Measurements from ENCODE around the gene CGB5. TPM values are rescaled to one million over a fixed set of nuclear protein-coding genes. Genes with fewer than 3 reads are reported as not detected.
"Not testable (repeated sequence)": the region's sequence is repeated elsewhere in the genome, so short reads cannot be mapped to it uniquely, and the experiment has no call there.

The CGB5 gene
- total and polyA plus RNA-seq, 2 experiments from 2014 or later: not detected

DNA sequence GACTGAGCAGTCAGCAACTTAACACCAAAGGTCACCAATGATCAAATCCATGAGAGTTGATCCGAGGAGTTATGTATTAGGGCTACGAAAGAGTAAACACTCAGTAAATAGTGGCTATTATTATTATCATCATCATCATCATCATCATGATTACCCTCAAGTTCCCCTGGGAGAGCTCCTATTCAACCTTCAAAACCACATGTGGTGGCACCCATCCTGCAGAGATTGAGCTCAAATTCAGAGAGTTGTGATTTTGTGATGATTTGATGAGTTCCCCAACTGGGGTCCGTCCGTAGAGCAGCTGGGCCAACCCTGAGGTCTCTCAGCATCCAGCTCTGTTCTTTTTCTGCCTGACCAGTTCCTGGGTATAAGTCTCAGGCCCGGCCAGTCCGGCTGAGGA lies 18.6 kb upstream of the CGB5 start:
- not testable (repeated sequence) for H3K4me3 Mint-ChIP-seq; DNase-seq (ENCODE audit: low spot score); H3K4me3 ChIP-seq; H3K4me2 ChIP-seq; H3K36me3 Mint-ChIP-seq (ENCODE audit: low read depth); H3K27ac ChIP-seq (ENCODE audit: low read depth); H3K79me2 ChIP-seq (replicated peaks; ENCODE audit: insufficient read depth); H3K9me2 ChIP-seq (ENCODE audit: insufficient read depth); H2AFZ ChIP-seq; H3K9me3 Mint-ChIP-seq; H4K20me1 ChIP-seq (replicated peaks; ENCODE audit: insufficient read depth); H3K27ac Mint-ChIP-seq; H3F3A ChIP-seq (replicated peaks; ENCODE audit: low read depth); H3K36me3 ChIP-seq (ENCODE audit: insufficient read depth); ATAC-seq
- Mint-ChIP-seq H3K4me1 (peaks cover 10% of the 10 kb centered on the region), H3K27me3 (ENCODE audit: insufficient read depth, low read depth, poor library complexity) (peaks cover 14% of the 10 kb centered on the region)
- Histone ChIP-seq H3K4me1 (ENCODE audit: insufficient read depth) (peaks cover 11% of the 10 kb centered on the region; the same call in 1 of the 2 replicates), H3K27me3 (ENCODE audit: insufficient read depth) (peaks cover 15% of the 10 kb centered on the region; the same call in 1 of the 2 replicates)

GRCh38 chr19:49025599-49025998 lies 18.0 kb upstream of the CGB5 start:
- H3K4me1 ChIP-seq (ENCODE audit: insufficient read depth); ATAC-seq; H3K9me3 Mint-ChIP-seq; H3K4me3 Mint-ChIP-seq; H3K4me1 Mint-ChIP-seq; H3K79me2 ChIP-seq (replicated peaks; ENCODE audit: insufficient read depth); H2AFZ ChIP-seq; H3K9me2 ChIP-seq (ENCODE audit: insufficient read depth); H4K20me1 ChIP-seq (replicated peaks; ENCODE audit: insufficient read depth); H3K27ac Mint-ChIP-seq; H3K4me2 ChIP-seq; H3K36me3 Mint-ChIP-seq (ENCODE audit: low read depth); DNase-seq (ENCODE audit: low spot score); H3K36me3 ChIP-seq (ENCODE audit: insufficient read depth); H3K4me3 ChIP-seq; H3K27ac ChIP-seq (ENCODE audit: low read depth); H3F3A ChIP-seq (replicated peaks; ENCODE audit: low read depth): not testable (repeated sequence)
- peaks cover 10% of the 10 kb centered on the region; the same call in 1 of the 2 replicates for H3K27me3 ChIP-seq (ENCODE audit: insufficient read depth)
- H3K27me3 Mint-ChIP-seq (ENCODE audit: insufficient read depth, low read depth, poor library complexity): peaks cover 13% of the 10 kb centered on the region

GRCh38 chr19:49028686-49029085 lies 15.0 kb upstream of the CGB5 start:
- not testable (repeated sequence) for H3K4me3 ChIP-seq; H3K79me2 ChIP-seq (replicated peaks; ENCODE audit: insufficient read depth); H3K4me1 Mint-ChIP-seq; H3K36me3 ChIP-seq (ENCODE audit: insufficient read depth); H3K9me2 ChIP-seq (ENCODE audit: insufficient read depth); H3K4me2 ChIP-seq; H3K27me3 ChIP-seq (ENCODE audit: insufficient read depth); H2AFZ ChIP-seq; DNase-seq (ENCODE audit: low spot score); H3K4me1 ChIP-seq (ENCODE audit: insufficient read depth); H4K20me1 ChIP-seq (replicated peaks; ENCODE audit: insufficient read depth); H3K27ac Mint-ChIP-seq; H3K9me3 Mint-ChIP-seq; ATAC-seq; H3F3A ChIP-seq (replicated peaks; ENCODE audit: low read depth); H3K4me3 Mint-ChIP-seq; H3K36me3 Mint-ChIP-seq (ENCODE audit: low read depth); H3K27ac ChIP-seq (ENCODE audit: low read depth)
- peaks cover 13% of the 10 kb centered on the region for H3K27me3 Mint-ChIP-seq (ENCODE audit: insufficient read depth, low read depth, poor library complexity)

DNA sequence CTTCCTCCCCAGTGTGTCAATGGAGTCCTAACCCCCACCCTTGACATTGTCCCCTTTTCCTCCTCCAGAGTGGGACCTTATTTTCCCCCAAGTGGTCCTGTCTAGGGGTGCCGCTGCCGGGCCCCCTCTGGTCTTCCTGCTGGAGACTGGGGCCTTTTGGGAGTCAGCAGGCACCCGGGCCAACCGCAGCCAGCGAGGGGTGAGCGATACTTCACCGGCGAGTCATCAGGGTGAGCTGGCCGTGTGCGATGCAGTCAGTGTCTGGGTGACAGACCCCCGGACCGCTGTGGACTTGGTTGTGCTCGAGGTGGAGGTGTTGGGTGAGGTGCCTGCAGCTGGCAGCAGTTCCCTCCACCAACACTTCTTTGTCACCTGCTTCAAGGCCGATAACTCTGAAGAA lies 13.9 kb upstream of the CGB5 start:
- H4K20me1 ChIP-seq (replicated peaks; ENCODE audit: insufficient read depth); H3K4me3 Mint-ChIP-seq; DNase-seq (ENCODE audit: low spot score); H3K79me2 ChIP-seq (replicated peaks; ENCODE audit: insufficient read depth); H3K4me1 Mint-ChIP-seq; H2AFZ ChIP-seq; H3K9me2 ChIP-seq (ENCODE audit: insufficient read depth); H3K36me3 Mint-ChIP-seq (ENCODE audit: low read depth); H3K27ac Mint-ChIP-seq; ATAC-seq; H3K4me1 ChIP-seq (ENCODE audit: insufficient read depth); H3K36me3 ChIP-seq (ENCODE audit: insufficient read depth); H3K4me2 ChIP-seq; H3K27me3 ChIP-seq (ENCODE audit: insufficient read depth); H3K27ac ChIP-seq (ENCODE audit: low read depth); H3K4me3 ChIP-seq; H3K9me3 Mint-ChIP-seq; H3F3A ChIP-seq (replicated peaks; ENCODE audit: low read depth): not testable (repeated sequence)
- H3K27me3 Mint-ChIP-seq (ENCODE audit: insufficient read depth, low read depth, poor library complexity): peaks cover 13% of the 10 kb centered on the region

GRCh38 chr19:49030323-49030722 lies 13.3 kb upstream of the CGB5 start:
- H3K4me3 ChIP-seq; H3K36me3 Mint-ChIP-seq (ENCODE audit: low read depth); H3K9me3 Mint-ChIP-seq; H3F3A ChIP-seq (replicated peaks; ENCODE audit: low read depth); DNase-seq (ENCODE audit: low spot score); ATAC-seq; H3K9me2 ChIP-seq (ENCODE audit: insufficient read depth); H3K27me3 ChIP-seq (ENCODE audit: insufficient read depth); H3K27ac ChIP-seq (ENCODE audit: low read depth); H2AFZ ChIP-seq; H3K4me1 ChIP-seq (ENCODE audit: insufficient read depth); H3K4me3 Mint-ChIP-seq; H3K36me3 ChIP-seq (ENCODE audit: insufficient read depth); H3K4me1 Mint-ChIP-seq; H3K27ac Mint-ChIP-seq; H3K79me2 ChIP-seq (replicated peaks; ENCODE audit: insufficient read depth); H4K20me1 ChIP-seq (replicated peaks; ENCODE audit: insufficient read depth); H3K4me2 ChIP-seq: not testable (repeated sequence)
- peaks cover 13% of the 10 kb centered on the region for H3K27me3 Mint-ChIP-seq (ENCODE audit: insufficient read depth, low read depth, poor library complexity)

All from GM23338 (cell line).